ENCODE measurements around the gene C20orf202.

C20orf202 gene

GRCh38 chr20:1163105-1163504 lies 40.1 kb upstream of the C20orf202 start:
- no peak for TF ChIP-seq CTCF (IDR thresholded peaks at IDR 0.05; ENCODE audit: borderline replicate concordance, control extremely low read depth, extremely low read depth, insufficient read depth, missing control alignments)
- in situ Hi-C loops (cut with MboI; ENCODE audit: low sequenced_read_pairs, unreplicated experiment), result no loop called here
- no peak for DNase-seq (ENCODE audit: low spot score)

- no peak for TF ChIP-seq CTCF (IDR thresholded peaks at IDR 0.05; ENCODE audit: borderline replicate concordance, control extremely low read depth, extremely low read depth, insufficient read depth, missing control alignments)
- no peak for DNase-seq (ENCODE audit: low spot score)
- in situ Hi-C loops (cut with MboI; ENCODE audit: low sequenced_read_pairs, unreplicated experiment), result no loop called here
These were observed 39.6 kb upstream of the C20orf202 start for GRCh38 chr20:1163653-1164052.

- in situ Hi-C loops (cut with MboI; ENCODE audit: low sequenced_read_pairs, unreplicated experiment), result no loop called here
- TF ChIP-seq CTCF (IDR thresholded peaks at IDR 0.05; ENCODE audit: borderline replicate concordance, control extremely low read depth, extremely low read depth, insufficient read depth, missing control alignments), result no peak
- no peak for DNase-seq (ENCODE audit: low spot score)
These were observed 38.4 kb upstream of the C20orf202 start for GRCh38 chr20:1164871-1165270.

GRCh38 chr20:1165521-1165920 lies 37.7 kb upstream of the C20orf202 start:
- in situ Hi-C loops (cut with MboI; ENCODE audit: low sequenced_read_pairs, unreplicated experiment), result no loop called here
- DNase-seq (ENCODE audit: low spot score), result no peak
- TF ChIP-seq CTCF (IDR thresholded peaks at IDR 0.05; ENCODE audit: borderline replicate concordance, control extremely low read depth, extremely low read depth, insufficient read depth, missing control alignments), result no peak

- in situ Hi-C loops (cut with MboI; ENCODE audit: low sequenced_read_pairs, unreplicated experiment), result no loop called here
- no peak for TF ChIP-seq CTCF (IDR thresholded peaks at IDR 0.05; ENCODE audit: borderline replicate concordance, control extremely low read depth, extremely low read depth, insufficient read depth, missing control alignments)
- DNase-seq (ENCODE audit: low spot score), result no peak
These were observed 37.3 kb upstream of the C20orf202 start for GRCh38 chr20:1165941-1166340.

- in situ Hi-C loops (cut with MboI; ENCODE audit: low sequenced_read_pairs, unreplicated experiment), result no loop called here
- no peak for TF ChIP-seq CTCF (IDR thresholded peaks at IDR 0.05; ENCODE audit: borderline replicate concordance, control extremely low read depth, extremely low read depth, insufficient read depth, missing control alignments)
- no peak for DNase-seq (ENCODE audit: low spot score)
These were observed 36.1 kb upstream of the C20orf202 start for GRCh38 chr20:1166948-1167720.
